Endothelial cell of hepatic sinusoid (primary cell): ENCODE data around the gene HOMER2.

Source experiments
- in situ Hi-C: cut with HindIII; loops from 2 replicates; pipeline ENCODE4 v1.10.0; 2017; ENCODE audit warnings: low sequenced_read_pairs

Gene HOMER2

GRCh38 chr15:82934100-82934880 is 18.2 kb downstream of the HOMER2 start:
- in situ Hi-C loops, result no loop called here

- in situ Hi-C loops, result no loop called here
Measured at GRCh38 chr15:82933576-82933975, 18.9 kb downstream of the HOMER2 start.

- in situ Hi-C loops, result no loop called here
Measured at GRCh38 chr15:82931221-82931620, 21.3 kb downstream of the HOMER2 start.

GRCh38 chr15:82930461-82930860 is 22.1 kb downstream of the HOMER2 start:
- in situ Hi-C loops, result no loop called here

- in situ Hi-C loops, result no loop called here
Measured at GRCh38 chr15:82928711-82929110, 23.8 kb downstream of the HOMER2 start.

- in situ Hi-C loops, result no loop called here
Measured at GRCh38 chr15:82923744-82924143, 28.8 kb downstream of the HOMER2 start.

- in situ Hi-C loops, result no loop called here
Measured at GRCh38 chr15:82922737-82923136, 29.8 kb downstream of the HOMER2 start.

- in situ Hi-C loops, result no loop called here
Measured at GRCh38 chr15:82921939-82922338, 30.6 kb downstream of the HOMER2 start.

GRCh38 chr15:82921242-82921641 is 31.3 kb downstream of the HOMER2 start:
- in situ Hi-C loops, result no loop called here

GRCh38 chr15:82919231-82919886 is 33.2 kb downstream of the HOMER2 start:
- in situ Hi-C loops, result no loop called here

- in situ Hi-C loops, result no loop called here
Measured at GRCh38 chr15:82918607-82919230, 33.8 kb downstream of the HOMER2 start.

GRCh38 chr15:82918162-82918561 is 34.4 kb downstream of the HOMER2 start:
- in situ Hi-C loops, result no loop called here

- in situ Hi-C loops, result no loop called here
Measured at GRCh38 chr15:82917249-82917648, 35.3 kb downstream of the HOMER2 start.

GRCh38 chr15:82916161-82916952 is 36.2 kb downstream of the HOMER2 start:
- in situ Hi-C loops, result no loop called here

- in situ Hi-C loops, result loop anchor here (5.0 kb wide), 2 partner anchors 67 to 73 kb away; partner anchors contain the start of gene RAMAC
Measured at GRCh38 chr15:82914396-82914795, 38.1 kb downstream of the HOMER2 start.

- in situ Hi-C loops, result loop anchor here (5.0 kb wide), 2 partner anchors 64 to 76 kb away; partner anchors contain the start of gene RAMAC
Measured at GRCh38 chr15:82911458-82911857, 41.1 kb downstream of the HOMER2 start.

- in situ Hi-C loops, result loop anchor here (5.0 kb wide), 2 partner anchors 63 to 77 kb away; partner anchors contain the start of gene RAMAC
Measured at GRCh38 chr15:82910721-82911120, 41.8 kb downstream of the HOMER2 start.

GRCh38 chr15:82909080-82909815 is 43.3 kb downstream of the HOMER2 start:
- in situ Hi-C loops, result no loop called here

- in situ Hi-C loops, result no loop called here
Measured at GRCh38 chr15:82907350-82907749, 45.2 kb downstream of the HOMER2 start.

- in situ Hi-C loops, result no loop called here
Measured at GRCh38 chr15:82904574-82904973, 47.9 kb downstream of the HOMER2 start.
